Cerebellar nuclear complex (tissue), 1 donor: ENCODE measurements around the gene RASA3.
A peak's percentile ranks its signal among the peaks of the same experiment; 100 is the strongest.
"Not testable (repeated sequence)": the region's sequence is repeated elsewhere in the genome, so short reads cannot be mapped to it uniquely, and the experiment has no call there.

Experiments used
- DNase-seq, 2 experiments: peaks; one replicate each; lab custom pipeline; 2025; lab: John Stamatoyannopoulos, UW

The RASA3 gene, protein sequence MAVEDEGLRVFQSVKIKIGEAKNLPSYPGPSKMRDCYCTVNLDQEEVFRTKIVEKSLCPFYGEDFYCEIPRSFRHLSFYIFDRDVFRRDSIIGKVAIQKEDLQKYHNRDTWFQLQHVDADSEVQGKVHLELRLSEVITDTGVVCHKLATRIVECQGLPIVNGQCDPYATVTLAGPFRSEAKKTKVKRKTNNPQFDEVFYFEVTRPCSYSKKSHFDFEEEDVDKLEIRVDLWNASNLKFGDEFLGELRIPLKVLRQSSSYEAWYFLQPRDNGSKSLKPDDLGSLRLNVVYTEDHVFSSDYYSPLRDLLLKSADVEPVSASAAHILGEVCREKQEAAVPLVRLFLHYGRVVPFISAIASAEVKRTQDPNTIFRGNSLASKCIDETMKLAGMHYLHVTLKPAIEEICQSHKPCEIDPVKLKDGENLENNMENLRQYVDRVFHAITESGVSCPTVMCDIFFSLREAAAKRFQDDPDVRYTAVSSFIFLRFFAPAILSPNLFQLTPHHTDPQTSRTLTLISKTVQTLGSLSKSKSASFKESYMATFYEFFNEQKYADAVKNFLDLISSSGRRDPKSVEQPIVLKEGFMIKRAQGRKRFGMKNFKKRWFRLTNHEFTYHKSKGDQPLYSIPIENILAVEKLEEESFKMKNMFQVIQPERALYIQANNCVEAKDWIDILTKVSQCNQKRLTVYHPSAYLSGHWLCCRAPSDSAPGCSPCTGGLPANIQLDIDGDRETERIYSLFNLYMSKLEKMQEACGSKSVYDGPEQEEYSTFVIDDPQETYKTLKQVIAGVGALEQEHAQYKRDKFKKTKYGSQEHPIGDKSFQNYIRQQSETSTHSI

DNA sequence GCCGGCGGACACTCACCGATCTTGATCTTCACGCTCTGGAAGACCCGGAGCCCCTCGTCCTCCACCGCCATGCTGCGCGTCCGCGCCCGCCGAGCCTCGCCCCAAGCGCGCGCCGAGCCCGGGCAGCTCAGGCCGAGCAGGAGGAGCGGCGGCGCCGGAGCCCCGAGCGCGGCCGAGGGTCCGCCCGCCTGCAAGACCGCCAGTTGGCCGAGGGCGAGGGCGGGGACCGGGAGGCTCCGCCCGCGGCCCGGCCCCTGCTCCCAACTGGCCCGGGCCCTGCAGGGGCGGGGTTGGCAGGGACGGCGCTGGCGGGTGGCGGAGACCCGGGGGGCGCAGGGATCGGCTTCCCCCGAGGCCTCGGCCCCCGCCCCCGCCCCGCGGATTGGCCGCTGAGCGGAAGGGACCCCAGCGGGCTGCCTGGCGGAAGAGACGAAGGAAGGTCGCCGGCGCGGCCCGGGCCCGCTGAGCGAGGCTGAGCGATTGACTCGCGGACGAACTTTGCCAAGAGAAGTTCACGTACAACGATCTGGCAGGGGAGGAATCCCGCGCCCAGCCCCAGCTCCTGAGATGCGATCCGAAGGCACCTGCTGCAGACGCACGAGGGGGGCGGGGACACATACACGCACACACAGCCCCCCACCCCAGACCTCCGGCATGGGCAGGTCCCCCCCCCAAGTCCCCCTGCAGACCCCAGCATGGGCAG, at the start of gene RASA3:
Gene RASA3, minus strand, starts transcription at position 205 of the 703 bp plus-strand sequence. Its CDS starts 134 bp downstream, at position 71.
- DNase-seq, result no peak

- DNase-seq, result no peak
These were observed 46.8 kb upstream of the RASA3 start, which contains the start of gene CFAP97D2 for GRCh38 chr13:114179087-114179658. CFAP97D2 (plus strand) TSS chr13:114179257; CDS start chr13:114179331, 74 bp downstream.

GRCh38 chr13:114177245-114178010, 45.0 kb upstream of the RASA3 start:
- no peak for DNase-seq

GRCh38 chr13:114176359-114176902, 44.0 kb upstream of the RASA3 start:
- not testable (repeated sequence) for DNase-seq

DNA sequence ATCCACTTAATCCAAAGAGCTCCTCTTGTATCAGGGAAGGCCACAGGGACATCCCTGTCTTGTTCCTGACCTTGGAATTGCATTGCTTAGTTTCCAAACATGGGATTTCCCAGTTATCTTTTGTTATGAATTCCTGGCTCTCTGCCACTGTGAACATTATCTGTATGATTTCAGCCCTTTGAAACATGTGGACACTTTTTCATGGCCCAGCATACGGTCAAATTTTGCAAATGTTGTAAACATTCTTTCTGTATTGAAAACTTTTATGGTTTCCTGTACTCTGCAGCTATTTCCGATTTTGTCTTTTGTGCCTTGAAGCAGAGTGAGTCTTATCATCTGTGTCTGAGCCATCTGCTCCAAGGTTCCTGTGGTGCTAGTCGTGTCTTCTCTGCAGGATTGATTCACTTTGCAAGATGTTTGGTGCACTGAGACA, 42.1 kb upstream of the RASA3 start:
- DNase-seq, result no peak

DNA sequence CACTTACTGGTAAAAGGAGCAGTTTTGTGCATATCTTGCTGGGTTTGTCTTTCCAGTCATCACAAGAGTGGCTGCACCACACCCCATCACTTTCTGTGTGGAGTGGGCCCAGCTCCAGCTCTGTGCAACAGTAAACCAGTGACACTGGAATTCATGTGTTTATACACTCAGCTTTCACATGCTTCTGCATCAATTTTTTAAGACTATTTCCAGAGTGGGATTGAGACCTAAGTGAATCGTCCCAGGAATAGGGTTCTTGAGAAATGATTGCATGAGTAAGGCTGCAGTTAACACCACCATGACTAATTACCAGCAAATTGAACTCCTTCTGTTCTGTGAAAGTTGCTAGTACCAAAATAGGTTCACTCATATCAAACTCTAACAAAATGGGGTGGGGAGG, 41.3 kb upstream of the RASA3 start:
- DNase-seq, result no peak

DNA sequence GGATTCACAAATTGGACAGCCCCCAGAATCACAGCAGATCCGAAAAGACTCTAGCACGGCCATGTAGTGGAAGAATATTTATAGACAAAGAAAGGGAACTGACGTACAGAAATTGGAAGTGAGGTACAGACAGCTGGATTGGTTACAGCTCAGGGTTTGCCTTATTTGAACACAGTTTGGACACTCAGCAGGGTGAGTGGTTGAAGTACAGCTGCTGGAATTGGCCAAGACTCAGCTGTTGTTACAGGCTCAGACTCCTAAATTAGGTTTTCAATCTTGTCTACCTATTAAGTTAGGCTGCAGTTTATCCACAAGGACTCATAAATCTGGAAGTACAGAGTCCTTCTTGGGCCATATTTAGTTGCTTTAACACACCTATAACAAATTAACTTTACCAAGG, 40.8 kb upstream of the RASA3 start:
- DNase-seq, result no peak

GRCh38 chr13:114167885-114168284, 35.5 kb upstream of the RASA3 start:
- no peak for DNase-seq

DNA sequence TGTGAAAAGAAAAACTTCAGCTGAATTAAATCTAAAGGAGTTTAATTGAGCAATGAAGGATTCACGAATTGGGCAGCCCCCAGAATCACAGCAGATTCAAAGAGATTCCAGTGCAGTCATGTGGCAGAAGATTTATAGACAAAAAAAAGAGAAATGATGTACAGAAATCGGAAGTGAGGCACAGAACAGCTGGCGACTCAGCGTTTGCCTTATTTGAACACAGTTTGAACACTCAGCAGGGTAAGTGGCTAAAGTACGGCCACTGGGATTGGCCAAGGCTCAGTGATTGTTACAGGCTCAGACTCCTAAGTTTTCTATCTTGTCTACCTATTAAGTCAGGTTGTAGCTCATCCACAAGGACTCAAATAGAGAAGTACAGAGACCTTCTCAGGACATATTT, 35.0 kb upstream of the RASA3 start:
- no peak for DNase-seq

GRCh38 chr13:114166381-114167131, 34.1 kb upstream of the RASA3 start:
- peak in 1 of 2 experiments; percentile 5 for DNase-seq

DNA sequence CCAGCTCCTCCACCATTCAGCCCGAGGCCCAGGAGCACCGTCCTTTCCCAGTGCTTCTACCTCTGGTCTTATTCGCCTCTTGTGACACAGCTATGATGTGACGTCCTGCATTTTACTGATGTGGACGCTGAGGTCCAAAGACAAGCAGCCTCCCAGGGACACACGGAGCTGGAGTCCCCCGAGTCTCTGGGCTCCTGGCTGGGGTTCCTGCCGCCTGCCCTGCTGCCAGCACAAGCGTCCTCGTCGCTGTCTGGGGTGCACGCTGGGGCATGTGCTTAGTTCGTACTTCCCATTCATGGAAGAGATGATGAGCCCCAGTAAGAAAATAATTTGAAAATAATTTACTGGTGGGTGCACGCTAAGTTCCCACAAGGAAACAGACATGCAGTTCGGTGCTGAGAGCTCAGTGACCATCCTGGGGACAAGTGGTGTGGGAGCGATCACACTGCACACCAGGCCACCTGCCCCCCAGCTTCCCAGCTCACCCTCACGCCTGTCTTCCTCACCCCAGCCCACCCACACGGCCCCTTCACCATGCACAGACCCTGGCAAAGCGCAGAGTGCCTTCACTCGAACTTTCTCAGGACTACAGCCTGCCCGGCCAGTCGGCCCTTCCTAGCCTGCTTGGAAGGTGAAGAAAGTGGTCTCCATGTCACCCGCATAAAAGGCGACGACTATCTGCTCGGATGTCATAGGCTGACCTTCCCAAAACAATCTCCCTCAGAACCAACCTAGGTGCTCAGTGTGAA, 32.4 kb upstream of the RASA3 start:
- DNase-seq, result no peak

GRCh38 chr13:114164053-114164452, 31.6 kb upstream of the RASA3 start:
- no peak for DNase-seq

GRCh38 chr13:114162533-114162922, 30.1 kb upstream of the RASA3 start:
- no peak for DNase-seq

DNA sequence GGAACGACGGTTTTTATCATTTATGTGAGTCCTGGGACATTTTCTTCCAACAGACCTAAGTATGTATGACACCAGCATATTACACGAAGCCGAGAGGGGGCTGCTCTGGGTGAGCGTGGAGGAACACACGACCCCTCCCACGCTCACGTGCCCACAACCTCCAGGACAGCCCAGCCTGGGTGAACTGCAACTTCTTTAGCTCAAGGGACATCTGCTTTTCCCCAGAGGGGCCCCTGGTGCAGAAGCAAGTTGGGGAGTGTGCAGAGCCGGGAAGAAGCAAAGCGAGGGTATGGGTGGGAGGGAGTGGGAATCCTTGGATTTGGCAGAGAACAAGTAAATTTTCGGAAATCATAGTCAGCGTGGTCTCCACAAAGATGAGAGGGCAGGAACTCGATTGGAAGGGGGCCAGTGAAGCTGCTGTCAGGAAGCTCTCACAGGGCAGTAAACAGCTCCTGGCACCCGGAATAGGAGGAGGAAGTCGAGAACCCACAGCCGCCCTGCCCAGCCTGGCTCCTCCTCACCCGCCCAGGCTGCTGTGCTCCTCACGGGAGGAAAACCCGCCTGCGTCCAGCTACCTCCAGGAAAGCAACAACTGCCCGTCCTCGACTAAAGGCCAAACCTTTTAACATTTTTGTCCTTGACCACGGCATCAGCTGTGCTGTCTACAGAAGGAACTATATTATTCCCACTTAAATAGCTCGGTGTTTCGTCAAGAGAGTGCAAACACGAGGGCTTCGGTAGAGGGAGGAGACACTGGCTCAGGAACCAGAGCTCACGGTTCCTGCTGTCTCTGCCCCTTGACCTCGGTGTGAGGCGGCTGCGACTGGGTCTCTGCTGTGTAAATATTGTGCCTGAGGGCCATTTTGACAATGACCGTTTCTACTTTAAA, 29.5 kb upstream of the RASA3 start:
- DNase-seq, result no peak

DNA sequence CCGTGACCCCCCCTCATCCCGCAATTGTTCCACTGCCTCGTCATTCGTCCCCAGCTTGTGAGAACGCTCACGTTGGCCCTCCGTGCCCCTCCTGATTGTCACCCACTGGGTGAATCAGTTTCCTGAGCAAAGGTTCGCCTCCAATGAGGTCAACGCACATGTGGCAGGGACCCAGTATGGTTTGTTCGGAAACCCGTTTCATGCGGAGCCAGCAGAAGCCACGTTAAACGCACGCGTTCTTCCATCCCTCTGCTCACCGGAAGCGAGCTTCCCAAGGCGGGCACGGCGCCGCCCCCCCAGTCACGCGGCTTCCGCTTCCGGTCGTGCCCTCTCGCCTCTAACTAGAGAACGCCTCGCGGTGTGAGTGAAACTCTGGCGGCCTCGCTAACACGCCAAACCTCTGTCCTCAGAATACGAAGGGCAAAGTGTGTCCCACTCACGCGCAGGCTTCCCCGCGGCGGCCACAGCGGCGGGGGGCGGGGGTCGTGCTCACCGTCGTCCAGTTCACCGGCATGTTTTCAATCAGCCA, 28.7 kb upstream of the RASA3 start:
- no peak for DNase-seq

DNA sequence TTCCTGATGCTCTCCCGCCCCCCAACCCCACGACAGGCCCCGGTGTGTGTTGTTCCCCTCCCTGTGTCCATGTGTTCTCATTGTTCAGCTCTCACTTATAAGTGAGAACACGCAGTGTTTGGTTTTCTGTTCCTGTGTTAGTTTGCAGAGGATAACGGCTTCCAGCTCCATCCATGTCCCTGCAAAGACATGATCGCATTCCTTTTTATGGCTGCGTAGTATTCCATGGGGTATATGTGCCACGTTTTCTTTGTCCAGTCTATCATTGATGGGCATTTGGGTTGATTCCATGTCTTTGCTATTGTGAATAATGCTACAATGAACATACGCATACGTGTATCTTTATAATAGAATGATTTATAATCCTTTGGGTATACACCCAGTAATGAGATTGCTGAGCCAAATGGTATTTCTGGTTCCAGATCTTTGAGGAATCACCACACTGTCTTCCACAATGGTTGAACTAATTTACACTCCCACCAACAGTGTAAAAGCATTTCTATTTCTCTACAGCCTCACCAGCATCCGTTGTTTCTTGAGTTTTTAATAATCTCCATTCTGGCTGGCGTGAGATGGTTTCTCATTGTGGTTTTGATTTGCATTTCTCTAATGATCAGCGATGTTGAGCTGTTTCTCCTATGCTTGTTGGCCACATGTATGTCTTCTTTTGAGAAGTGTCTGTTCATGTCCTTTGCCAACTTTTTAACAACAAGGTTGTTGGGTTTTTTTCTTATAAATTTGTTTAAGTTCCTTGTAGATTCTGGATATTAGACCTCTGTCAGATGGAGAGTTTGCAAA, 26.6 kb upstream of the RASA3 start:
- DNase-seq, result not testable (repeated sequence)

- DNase-seq, result no peak
These were observed 25.6 kb upstream of the RASA3 start for GRCh38 chr13:114157869-114158495.
